ENCODE measurements around the gene INIP. TPM values are rescaled to one million over a fixed set of nuclear protein-coding genes. Genes with fewer than 3 reads are reported as not detected.
A peak's percentile ranks its signal among the peaks of the same experiment; 100 is the strongest.

Gene INIP
- polyA plus RNA-seq, 1 experiment: 29.2 TPM

DNA sequence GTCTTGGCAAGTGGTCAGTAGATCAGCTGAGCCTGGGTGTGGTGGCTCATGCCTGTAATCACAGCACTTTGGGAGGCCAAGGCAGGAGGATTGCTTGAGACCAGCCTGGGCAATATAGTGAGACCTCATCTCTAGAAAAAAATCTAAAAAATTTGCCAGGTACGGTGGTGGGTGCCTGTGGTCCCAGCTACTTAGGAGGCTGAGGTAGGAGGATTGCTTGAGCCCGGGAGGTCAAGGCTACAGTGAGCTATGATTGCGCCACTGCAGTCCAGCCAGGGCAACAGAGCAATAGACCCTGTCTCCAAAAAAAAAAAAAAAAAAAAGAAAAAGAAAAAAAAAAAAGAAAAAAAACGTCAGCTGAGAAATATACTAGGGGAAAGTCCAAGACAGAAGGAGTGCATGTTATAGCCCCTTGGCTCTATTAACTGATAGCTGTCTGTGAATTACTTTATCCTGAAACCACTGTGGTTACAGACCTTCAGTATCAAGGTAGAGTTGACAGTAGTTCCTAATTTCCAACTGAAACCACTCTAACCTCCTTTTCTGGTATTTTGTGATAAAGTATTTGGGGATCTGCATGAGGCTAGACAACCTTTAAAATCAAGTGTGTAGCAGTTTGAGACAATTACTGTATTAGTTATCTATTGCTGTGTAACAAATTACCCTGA is 2.3 kb upstream of the INIP start:
- TF ChIP-seq CTCF (IDR thresholded peaks at IDR 0.05; ENCODE audit: low read depth, low read length): no peak
- no peak overlapping the region for H3K4me3 ChIP-seq (ENCODE audit: low read depth, low read length)
- DNase-seq (ENCODE audit: low read depth, low spot score): no peak
- ChIA-PET CTCF (interaction anchor here (2.3 kb wide), 1 partner anchor 182 kb away, joined by 7 read pairs; no protein-coding TSS in a partner anchor), POLR2A (no interaction called here)
- no peak overlapping the region for H3K27ac ChIP-seq (ENCODE audit: low read depth, low read length)
- H3K9me3 ChIP-seq (ENCODE audit: control insufficient read depth, insufficient read depth, low read length): no peaks in the 10 kb centered on the region; the same call in 1 of the 2 replicates
- no peaks in the 10 kb centered on the region for H3K27me3 ChIP-seq (ENCODE audit: control insufficient read depth, insufficient read depth, low read length)

- TF ChIP-seq CTCF (IDR thresholded peaks at IDR 0.05; ENCODE audit: low read depth, low read length): no peak
- H3K9me3 ChIP-seq (ENCODE audit: control insufficient read depth, insufficient read depth, low read length): no peaks in the 10 kb centered on the region; the same call in 1 of the 2 replicates
- H3K27ac ChIP-seq (ENCODE audit: low read depth, low read length): no peak overlapping the region
- POLR2A ChIA-PET: interaction anchor here (0.7 kb wide), 1 partner anchor 31 kb away, joined by 3 read pairs; no protein-coding TSS in a partner anchor
- CTCF ChIA-PET: interaction anchor here (2.3 kb wide), 2 partner anchors 73 to 183 kb away, joined by 7 to 8 read pairs; no protein-coding TSS in a partner anchor
- H3K4me3 ChIP-seq (ENCODE audit: low read depth, low read length): no peak overlapping the region
- no peak for DNase-seq (ENCODE audit: low read depth, low spot score)
- H3K27me3 ChIP-seq (ENCODE audit: control insufficient read depth, insufficient read depth, low read length): no peaks in the 10 kb centered on the region
Measured at GRCh38 chr9:112719696-112720095, 1.8 kb upstream of the INIP start.

DNA sequence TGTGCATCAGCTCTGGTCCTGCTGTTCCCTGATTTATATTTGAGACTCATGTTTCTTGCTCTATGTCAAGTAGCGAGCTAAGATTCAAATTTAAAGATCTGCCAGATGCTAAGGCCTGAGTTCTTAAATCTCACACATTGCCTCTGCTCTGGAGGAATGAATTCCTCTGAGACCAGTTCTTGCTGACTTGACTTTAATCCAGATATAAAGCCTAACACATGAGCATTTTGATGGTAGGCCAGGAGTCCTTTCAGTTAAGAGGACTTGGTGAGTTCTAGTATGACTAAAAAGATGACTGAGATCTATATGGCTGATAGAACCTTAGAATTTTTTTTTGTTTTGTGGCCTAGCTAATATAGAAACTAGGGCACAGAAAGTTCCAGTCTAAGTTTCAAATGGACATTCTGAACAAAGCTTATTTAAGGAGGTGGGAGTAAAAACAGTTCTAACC is 1.3 kb upstream of the INIP start:
- no peak overlapping the region for H3K4me3 ChIP-seq (ENCODE audit: low read depth, low read length)
- no peak for TF ChIP-seq CTCF (IDR thresholded peaks at IDR 0.05; ENCODE audit: low read depth, low read length)
- no peaks in the 10 kb centered on the region; the same call in 1 of the 2 replicates for H3K9me3 ChIP-seq (ENCODE audit: control insufficient read depth, insufficient read depth, low read length)
- H3K27me3 ChIP-seq (ENCODE audit: control insufficient read depth, insufficient read depth, low read length): no peaks in the 10 kb centered on the region
- DNase-seq (ENCODE audit: low read depth, low spot score): no peak
- no peak overlapping the region for H3K27ac ChIP-seq (ENCODE audit: low read depth, low read length)
- POLR2A ChIA-PET: interaction anchor here (0.7 kb wide), 1 partner anchor 32 kb away, joined by 3 read pairs; no protein-coding TSS in a partner anchor
- CTCF ChIA-PET: interaction anchor here (2.3 kb wide), 2 partner anchors 74 to 183 kb away, joined by 7 to 8 read pairs; no protein-coding TSS in a partner anchor

DNA sequence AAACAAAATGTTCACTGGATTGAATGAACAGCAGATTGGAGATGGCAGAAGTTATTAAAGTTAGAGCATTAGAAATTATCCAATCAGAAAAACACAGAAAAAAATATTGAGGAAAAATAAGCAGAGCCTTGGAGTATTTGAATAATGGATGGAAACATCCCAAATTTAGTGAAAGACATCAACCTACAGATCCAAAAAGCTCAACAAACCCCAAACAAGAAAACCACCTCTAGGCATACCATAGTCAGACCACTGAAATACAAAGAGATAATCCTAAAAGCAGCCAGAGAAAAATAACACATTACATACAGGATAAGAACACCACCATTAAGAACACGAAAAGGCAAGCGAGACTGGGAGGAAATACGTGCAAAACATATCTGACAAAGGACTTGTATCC is 5.2 kb downstream of the INIP start:
- Histone ChIP-seq H3K27ac (ENCODE audit: low read depth, low read length) (no peak overlapping the region), H3K4me3 (ENCODE audit: low read depth, low read length) (no peak overlapping the region), H3K27me3 (ENCODE audit: control insufficient read depth, insufficient read depth, low read length) (no peaks in the 10 kb centered on the region), H3K9me3 (ENCODE audit: control insufficient read depth, insufficient read depth, low read length) (no peaks in the 10 kb centered on the region; the same call in 1 of the 2 replicates)
- DNase-seq (ENCODE audit: low read depth, low spot score): no peak
- ChIA-PET POLR2A (no interaction called here), CTCF (interaction anchor here (0.6 to 2.3 kb wide), 4 partner anchors 269 to 627 kb away, joined by 3 to 8 read pairs (median 5); no protein-coding TSS in a partner anchor)
- no peak for TF ChIP-seq CTCF (IDR thresholded peaks at IDR 0.05; ENCODE audit: low read depth, low read length)

DNA sequence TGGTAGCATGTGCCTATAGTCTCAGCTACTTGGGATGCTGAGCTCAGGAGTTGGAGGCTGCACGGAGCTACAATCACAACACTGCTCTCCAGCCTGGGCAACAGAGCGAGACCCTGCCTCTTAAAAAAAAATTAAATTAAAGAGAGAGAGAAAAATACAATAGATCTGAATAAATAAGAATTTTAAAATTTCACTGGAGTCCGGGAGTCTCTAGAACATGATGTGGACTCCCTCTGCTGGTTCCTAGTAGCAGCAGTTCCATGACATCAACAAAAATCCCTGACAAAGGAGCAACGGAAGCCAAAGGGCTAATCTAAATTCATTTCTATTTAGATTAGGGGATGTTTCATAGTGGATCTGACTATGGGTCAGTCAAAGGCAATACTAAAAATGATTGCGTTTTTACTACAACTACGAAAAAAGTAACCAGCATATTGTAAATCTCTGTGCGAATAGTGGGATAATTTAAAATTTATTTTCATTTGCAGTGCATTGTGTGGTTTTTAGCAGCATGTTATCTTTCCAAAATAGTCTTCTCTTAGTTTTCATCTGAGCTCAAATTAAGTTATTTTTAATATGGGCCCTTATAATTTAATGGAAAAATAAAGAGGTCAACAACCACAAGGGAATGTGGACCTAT is 6.7 kb downstream of the INIP start:
- TF ChIP-seq CTCF (IDR thresholded peaks at IDR 0.05; ENCODE audit: low read depth, low read length): peak; percentile 81
- ChIA-PET CTCF (interaction anchor here (0.6 to 2.3 kb wide), 18 partner anchors 24 to 625 kb away, joined by 3 to 8 read pairs (median 4); partner anchors contain the start of gene HSDL2), POLR2A (no interaction called here)
- no peak overlapping the region for H3K4me3 ChIP-seq (ENCODE audit: low read depth, low read length)
- H3K27me3 ChIP-seq (ENCODE audit: control insufficient read depth, insufficient read depth, low read length): no peaks in the 10 kb centered on the region
- DNase-seq (ENCODE audit: low read depth, low spot score): no peak
- H3K9me3 ChIP-seq (ENCODE audit: control insufficient read depth, insufficient read depth, low read length): no peaks in the 10 kb centered on the region
- no peak overlapping the region for H3K27ac ChIP-seq (ENCODE audit: low read depth, low read length)

All from AG04450 (cell line).